Naive B cell (primary cell): ENCODE results near the gene MED20. TPM values are rescaled to one million over a fixed set of nuclear protein-coding genes. Genes with fewer than 3 reads are reported as not detected.
"Not testable (repeated sequence)": the region's sequence is repeated elsewhere in the genome, so short reads cannot be mapped to it uniquely, and the experiment has no call there.

Source experiments
- ATAC-seq, 2 donors: fragments of 150-1000 bp; cut with Tn5 transposase; 2 replicates each; pipeline ENCODE4 v1.10.0; 2021; ENCODE audit warnings: low read depth in 2 of 2, mild to moderate bottlenecking in 2 of 2, moderate library complexity in 2 of 2
- DNase-seq: peaks from one replicate; pipeline ENCODE4 v3.0.0; 2022
- H3K27ac Mint-ChIP-seq, 6 donors: one replicate each; pipeline ENCODE4 v1.8.0; 2020 to 2022; ENCODE audit warnings: mild to moderate bottlenecking in 6 of 6, mixed read lengths in 6 of 6, moderate library complexity in 5 of 6, inconsistent platforms in 2 of 6
- H3K27me3 Mint-ChIP-seq, 3 donors: one replicate each; pipeline ENCODE4 v1.8.0; 2021 to 2022; ENCODE audit warnings: mixed read lengths in 3 of 3, mild to moderate bottlenecking in 1 of 3
- H3K36me3 Mint-ChIP-seq, 2 donors: one replicate each; pipeline ENCODE4 v1.8.0; 2020 to 2022; ENCODE audit warnings: mixed read lengths in 2 of 2, inconsistent platforms in 1 of 2, mild to moderate bottlenecking in 1 of 2
- H3K4me1 Mint-ChIP-seq, 3 donors: one replicate each; pipeline ENCODE4 v1.8.0; 2020 to 2022; ENCODE audit warnings: mixed read lengths in 3 of 3, inconsistent platforms in 1 of 3, mild to moderate bottlenecking in 1 of 3, moderate library complexity in 1 of 3
- H3K4me3 Mint-ChIP-seq, 8 donors: one replicate each; pipeline ENCODE4 v1.8.0; 2020 to 2022; ENCODE audit warnings: mild to moderate bottlenecking in 8 of 8, mixed read lengths in 8 of 8, moderate library complexity in 8 of 8, inconsistent platforms in 2 of 8
- H3K9me3 Mint-ChIP-seq, 7 donors: one replicate each; pipeline ENCODE4 v1.8.0; 2020 to 2022; ENCODE audit warnings: mixed read lengths in 7 of 7, mild to moderate bottlenecking in 5 of 7, inconsistent platforms in 2 of 7, moderate library complexity in 1 of 7
- polyA plus RNA-seq, 6 donors: library from polyadenylated mRNA; unstranded; fragments of 300-500 nt; fragmentation: Illumina TruSeq; gene quantifications; one replicate each; pipeline ENCODE4 v1.2.3, GENCODE V29; 2021; ENCODE audit warnings: low read depth in 6 of 6

The MED20 gene
- polyA plus RNA-seq, 6 donors from 2014 or later, result 9.5 to 12.0 (median 10.5) TPM

DNA sequence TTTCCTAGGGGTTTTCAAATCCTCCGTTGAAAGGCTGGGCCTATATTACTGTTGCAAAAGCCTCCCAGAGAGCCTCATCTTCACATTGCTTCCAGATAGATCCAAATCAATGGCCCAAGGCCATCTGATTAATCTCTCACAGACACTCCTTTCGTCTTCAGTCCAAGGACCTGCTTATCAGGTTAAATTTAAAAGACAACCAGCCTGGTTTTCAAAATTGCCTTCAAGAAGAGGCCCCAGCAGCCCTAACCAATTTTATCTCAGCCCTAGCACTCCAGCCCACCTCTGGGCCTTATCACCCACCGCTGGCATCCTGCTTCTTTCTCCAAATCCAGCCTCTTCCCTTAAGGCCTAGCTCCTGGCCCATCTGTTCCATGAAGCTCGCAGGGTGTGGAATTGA lies 36.2 kb upstream of the MED20 start:
- H3K27me3 Mint-ChIP-seq, result no peaks in the 10 kb centered on the region
- H3K4me3 Mint-ChIP-seq, result no peak overlapping the region
- DNase-seq, result no peak
- peaks cover 0 to 5% of the 10 kb centered on the region in 2 donors for H3K36me3 Mint-ChIP-seq
- peak overlapping the region in 2 of 6 donors; percentile 51 to 68 for H3K27ac Mint-ChIP-seq
- H3K9me3 Mint-ChIP-seq, result peaks cover 0 to 2% (median 0%) of the 10 kb centered on the region in 7 donors
- peaks cover 22 to 65% (median 54%) of the 10 kb centered on the region in 3 donors for H3K4me1 Mint-ChIP-seq
- no peak for ATAC-seq

DNA sequence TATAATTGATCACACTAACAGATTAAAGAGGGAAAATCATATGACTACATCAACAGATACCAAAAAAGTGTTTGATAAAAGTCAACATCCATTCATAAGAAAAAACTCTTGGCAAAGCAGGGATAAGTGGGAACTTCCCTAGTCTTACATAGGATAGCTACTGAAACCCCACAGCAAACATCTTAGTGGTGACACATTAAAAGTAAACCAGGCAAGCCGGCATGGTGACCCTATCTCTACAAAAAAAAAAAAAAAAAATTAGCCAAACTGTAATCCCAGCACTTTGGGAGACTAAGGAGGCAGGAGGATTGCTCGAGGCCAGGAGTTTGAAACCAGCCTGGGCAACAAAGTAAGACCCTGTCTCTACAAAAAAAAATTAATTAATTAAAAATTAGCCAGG lies 34.5 kb upstream of the MED20 start:
- Mint-ChIP-seq H3K4me1 (peaks cover 17 to 58% (median 38%) of the 10 kb centered on the region in 3 donors), H3K36me3 (peaks cover 0 to 5% of the 10 kb centered on the region in 2 donors), H3K27ac (no peak overlapping the region), H3K9me3 (peaks cover 0 to 2% (median 0%) of the 10 kb centered on the region in 7 donors), H3K4me3 (no peak overlapping the region), H3K27me3 (no peaks in the 10 kb centered on the region)
- no peak for DNase-seq
- no peak for ATAC-seq

GRCh38 chr6:41954668-41955067 lies 33.7 kb upstream of the MED20 start:
- Mint-ChIP-seq H3K27me3 (no peaks in the 10 kb centered on the region), H3K4me1 (peaks cover 19 to 57% (median 39%) of the 10 kb centered on the region in 3 donors), H3K4me3 (no peak overlapping the region), H3K36me3 (peaks cover 0 to 5% of the 10 kb centered on the region in 2 donors), H3K9me3 (peaks cover 0 to 2% (median 0%) of the 10 kb centered on the region in 7 donors), H3K27ac (peak overlapping the region in 1 of 6 donors; percentile 43)
- no peak for DNase-seq
- ATAC-seq, result no peak

DNA sequence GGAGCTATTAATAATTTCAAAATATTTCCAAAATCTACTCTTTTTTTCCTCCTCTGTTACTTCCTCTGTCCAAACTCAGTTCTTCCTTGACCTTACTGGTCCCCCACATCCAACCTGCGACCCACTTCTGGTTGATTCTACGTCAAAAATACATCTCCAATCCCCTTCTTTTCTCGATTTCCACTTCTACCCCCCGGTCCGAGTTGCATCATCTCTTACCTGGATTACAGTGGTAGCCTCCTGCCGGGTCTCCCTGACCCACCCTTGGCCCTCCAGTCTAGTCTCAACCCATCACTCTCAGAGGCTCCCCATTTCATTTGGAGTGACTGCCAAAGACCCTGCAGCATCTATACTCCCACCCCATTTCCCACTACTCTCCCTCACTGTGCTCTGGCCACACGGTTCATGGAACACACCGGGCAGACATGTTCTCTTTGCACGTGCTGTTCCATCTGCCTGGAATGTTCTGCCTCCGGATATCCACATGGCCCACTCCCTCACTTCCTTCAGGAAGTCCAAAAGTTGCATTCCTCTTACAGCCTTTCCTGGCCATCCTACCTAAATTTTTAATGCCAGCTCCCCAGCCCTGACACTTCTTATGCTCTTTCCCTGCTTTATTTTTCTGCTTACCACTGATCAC lies 26.8 kb upstream of the MED20 start:
- Mint-ChIP-seq H3K27me3 (no peaks in the 10 kb centered on the region), H3K4me1 (peaks cover 25 to 32% (median 31%) of the 10 kb centered on the region in 3 donors), H3K27ac (peak overlapping the region in 3 of 6 donors; percentile 3 to 62 (median 44)), H3K9me3 (no peaks in the 10 kb centered on the region), H3K36me3 (peaks cover 0 to 13% of the 10 kb centered on the region in 2 donors), H3K4me3 (peak overlapping the region in 1 of 8 donors; percentile 28)
- ATAC-seq, result no peak
- no peak for DNase-seq

DNA sequence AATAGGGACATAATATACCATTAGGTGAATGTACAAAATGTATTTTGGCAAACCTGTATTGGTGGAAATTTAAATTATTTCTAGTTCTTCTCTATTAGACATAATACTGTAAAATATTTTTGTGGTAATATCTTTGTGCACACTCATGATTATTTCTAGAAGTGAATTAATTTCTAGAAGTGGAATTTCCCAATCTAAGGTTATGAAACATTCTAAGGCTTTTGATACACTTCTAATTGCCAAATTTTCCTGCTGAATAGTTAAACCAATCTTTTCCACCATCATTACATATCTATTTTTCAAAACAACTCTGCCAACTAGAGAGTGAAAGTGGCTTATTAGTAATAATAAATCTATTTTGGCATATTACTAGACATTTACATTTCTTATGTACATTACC lies 22.5 kb upstream of the MED20 start:
- Mint-ChIP-seq H3K4me3 (no peak overlapping the region), H3K27me3 (no peaks in the 10 kb centered on the region), H3K27ac (no peak overlapping the region), H3K4me1 (peaks cover 42 to 53% (median 50%) of the 10 kb centered on the region in 3 donors), H3K36me3 (peaks cover 0 to 13% of the 10 kb centered on the region in 2 donors), H3K9me3 (no peaks in the 10 kb centered on the region)
- DNase-seq (no peak), ATAC-seq (no peak)

DNA sequence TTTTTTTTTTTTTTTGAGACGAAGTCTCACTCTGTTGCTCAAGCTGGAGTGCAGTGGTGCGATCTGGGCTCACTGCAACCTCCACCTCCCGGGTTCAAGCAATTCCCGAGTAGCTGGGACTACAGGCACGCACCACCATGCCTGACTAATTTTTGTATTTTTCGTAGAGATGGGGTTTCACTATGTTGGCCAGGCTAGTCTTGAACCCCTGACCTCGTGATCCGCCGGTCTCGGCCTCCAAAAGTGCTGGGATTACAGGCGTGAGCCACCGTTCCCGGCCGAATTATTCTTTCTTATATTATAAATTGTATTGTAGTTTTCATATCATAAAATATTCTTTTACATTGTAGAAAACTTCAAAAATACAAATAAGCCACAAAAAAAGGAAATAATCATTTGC lies 21.9 kb upstream of the MED20 start:
- H3K36me3 Mint-ChIP-seq, ATAC-seq, H3K27me3 Mint-ChIP-seq, H3K9me3 Mint-ChIP-seq, DNase-seq: not testable (repeated sequence)
- peak overlapping the region in 5 of 8 donors; percentile 20 to 89 (median 80) for H3K4me3 Mint-ChIP-seq
- peaks cover 44 to 58% (median 52%) of the 10 kb centered on the region in 3 donors for H3K4me1 Mint-ChIP-seq
- H3K27ac Mint-ChIP-seq, result peak overlapping the region in 1 of 6 donors; percentile 83

DNA sequence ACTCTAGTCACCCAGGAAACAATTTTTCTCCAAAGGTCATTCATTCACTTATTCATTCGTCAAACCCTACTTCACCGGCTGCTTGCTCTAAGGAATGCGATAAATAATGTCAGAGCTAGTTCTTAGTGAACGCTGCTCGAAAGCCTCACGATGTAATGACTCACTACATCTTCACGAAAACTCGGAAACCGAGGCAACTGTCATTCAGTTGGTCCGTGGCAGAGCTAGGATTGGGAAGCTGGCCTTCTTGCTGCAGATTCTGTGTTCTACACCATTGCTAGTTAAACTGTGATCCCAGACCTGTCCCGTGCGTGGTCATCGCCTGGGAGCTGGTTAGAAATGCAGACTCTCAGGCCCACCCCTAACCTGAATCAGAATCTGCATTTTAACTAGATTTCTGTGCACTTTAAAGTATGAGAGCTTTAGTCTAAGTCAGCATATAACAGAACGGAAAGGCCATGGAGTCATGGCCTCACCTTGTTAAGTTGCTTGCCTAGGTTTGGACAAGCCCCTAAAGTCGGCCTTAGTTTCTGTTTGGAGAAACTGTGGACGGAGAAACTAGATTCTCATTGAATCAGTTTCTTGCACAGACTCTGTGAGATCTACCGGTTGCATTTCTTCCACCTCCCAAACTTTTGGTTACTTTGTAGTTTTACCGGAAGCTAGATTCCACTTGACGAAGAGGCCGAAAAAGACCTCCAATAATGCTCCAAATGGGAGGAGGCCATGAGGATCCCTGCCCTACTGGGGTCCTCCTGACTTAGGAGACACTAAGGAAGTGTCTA lies 21.3 kb upstream of the MED20 start:
- Mint-ChIP-seq H3K27me3 (no peaks in the 10 kb centered on the region), H3K36me3 (peaks cover 0 to 2% of the 10 kb centered on the region in 2 donors), H3K4me1 (peaks cover 42 to 58% (median 52%) of the 10 kb centered on the region in 3 donors), H3K27ac (peak overlapping the region; percentile 63 to 90 (median 85)), H3K4me3 (peak overlapping the region; percentile 80 to 92 (median 89)), H3K9me3 (no peaks in the 10 kb centered on the region)
- ATAC-seq (no peak), DNase-seq (no peak)

DNA sequence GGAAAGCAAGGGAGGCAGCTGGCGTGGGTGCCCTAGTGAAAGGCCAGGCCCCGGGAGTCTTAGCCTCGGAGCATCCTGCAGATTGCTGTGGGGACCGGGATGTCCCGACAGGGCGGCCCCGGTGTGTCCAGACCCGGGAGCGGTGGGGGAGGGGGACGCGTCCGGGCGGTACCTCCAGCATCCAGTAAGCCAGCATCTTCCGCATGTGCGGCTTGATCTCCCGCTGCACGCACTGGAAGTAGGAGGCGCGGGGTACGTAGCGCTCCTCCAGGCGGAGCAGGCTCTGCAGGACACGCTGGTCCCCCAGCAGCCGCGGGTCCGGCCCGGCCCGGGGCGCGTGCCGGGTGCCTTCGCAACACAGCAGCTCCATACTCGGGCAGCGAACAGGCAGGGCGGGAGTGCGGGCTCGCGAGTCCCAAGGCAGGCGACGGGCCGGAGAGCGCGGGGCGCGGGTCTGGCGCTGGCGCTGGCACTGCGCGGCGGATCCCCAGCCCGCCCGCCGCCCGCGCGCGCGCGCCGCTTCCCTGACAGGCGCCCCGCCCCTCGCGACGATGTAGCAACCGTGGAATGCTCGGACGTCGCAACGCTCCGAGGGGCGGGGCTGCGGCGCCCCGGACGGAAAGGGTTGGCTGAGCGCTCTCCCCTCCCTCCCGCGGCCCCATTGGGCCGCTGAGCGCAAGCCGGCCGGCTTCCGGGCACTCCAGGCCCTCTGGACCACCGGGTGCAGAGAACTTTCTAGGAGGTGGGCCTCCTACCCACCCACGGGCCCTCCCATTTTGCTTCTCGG lies 20.5 kb upstream of the MED20 start, which contains the start of gene CCND3:
TSS of gene CCND3 (minus strand) at position 529 of the 787 bp plus-strand sequence. CDS start at position 370, 159 bp downstream.
- DNase-seq (peak; percentile 76), ATAC-seq (peak; percentile 89 to 91)
- no peaks in the 10 kb centered on the region for H3K9me3 Mint-ChIP-seq
- H3K27me3 Mint-ChIP-seq, result no peaks in the 10 kb centered on the region
- H3K4me3 Mint-ChIP-seq, result peak within 1 kb of the TSS; percentile 85 to 93 (median 89)
- H3K4me1 Mint-ChIP-seq, result peaks cover 46 to 62% (median 59%) of the 10 kb centered on the region in 3 donors
- peak within 1 kb of the TSS; percentile 64 to 94 (median 85) for H3K27ac Mint-ChIP-seq
- H3K36me3 Mint-ChIP-seq, result peaks cover 0 to 2% of the 10 kb centered on the region in 2 donors

- H3K9me3 Mint-ChIP-seq, result no peaks in the 10 kb centered on the region
- H3K27ac Mint-ChIP-seq, result peak overlapping the region in 5 of 6 donors; percentile 38 to 94 (median 82)
- ATAC-seq (peak in 1 of 2 donors; percentile 16), DNase-seq (peak; percentile 31)
- H3K27me3 Mint-ChIP-seq, result no peaks in the 10 kb centered on the region
- H3K4me3 Mint-ChIP-seq, result peak overlapping the region; percentile 84 to 93 (median 89)
- peaks cover 53 to 65% (median 65%) of the 10 kb centered on the region in 3 donors for H3K4me1 Mint-ChIP-seq
- H3K36me3 Mint-ChIP-seq, result peaks cover 0 to 6% of the 10 kb centered on the region in 2 donors
Measured at GRCh38 chr6:41940759-41941279, 19.9 kb upstream of the MED20 start.

- Mint-ChIP-seq H3K4me3 (peak overlapping the region; percentile 84 to 93 (median 89)), H3K27ac (peak overlapping the region; percentile 49 to 94 (median 90)), H3K27me3 (no peaks in the 10 kb centered on the region), H3K36me3 (peaks cover 0 to 6% of the 10 kb centered on the region in 2 donors), H3K9me3 (no peaks in the 10 kb centered on the region), H3K4me1 (peaks cover 53 to 72% (median 70%) of the 10 kb centered on the region in 3 donors)
- DNase-seq, result no peak
- ATAC-seq, result no peak
Measured at GRCh38 chr6:41939848-41940758, 19.2 kb upstream of the MED20 start.

GRCh38 chr6:41939176-41939847 lies 18.4 kb upstream of the MED20 start:
- DNase-seq (no peak), ATAC-seq (no peak)
- peaks cover 58 to 80% (median 78%) of the 10 kb centered on the region in 3 donors for H3K4me1 Mint-ChIP-seq
- no peaks in the 10 kb centered on the region for H3K27me3 Mint-ChIP-seq
- peak overlapping the region; percentile 65 to 96 (median 90) for H3K27ac Mint-ChIP-seq
- no peaks in the 10 kb centered on the region for H3K9me3 Mint-ChIP-seq
- H3K4me3 Mint-ChIP-seq, result peak overlapping the region; percentile 17 to 93 (median 85)
- peaks cover 6% of the 10 kb centered on the region in 2 donors for H3K36me3 Mint-ChIP-seq
